Kidney epithelial cell (primary cell): ENCODE measurements around the gene FLNB. TPM values are rescaled to one million over a fixed set of nuclear protein-coding genes. Genes with fewer than 3 reads are reported as not detected.

Source experiments
- DNase-seq: peaks from one replicate; pipeline ENCODE4 v3.0.0-alpha.2; 2010; ENCODE audit warnings: low read depth
- H3K27me3 ChIP-seq: 2 replicates; pipeline ENCODE4 v1.6.0; 2011; ENCODE audit warnings: low read length; ENCODE audit not compliant: control insufficient read depth, insufficient read depth
- H3K36me3 ChIP-seq: 2 replicates; pipeline ENCODE4 v1.5.1; 2011; ENCODE audit warnings: low read length; ENCODE audit not compliant: control insufficient read depth, insufficient read depth
- H3K4me3 ChIP-seq: 2 replicates; pipeline ENCODE4 v1.5.1; 2011; ENCODE audit warnings: low read depth, mild to moderate bottlenecking, control low read depth, low read length
- total RNA-seq: library from RNA; depleted of rRNA; stranded (reverse); fragments of >200 nt; gene quantifications from 2 replicates; pipeline ENCODE4 v1.2.3, GENCODE V29; 2015
- TF ChIP-seq, protein P1 (sequence below): IDR thresholded peaks from 2 replicates; pipeline ENCODE4 v1.5.1; 2011; ENCODE audit warnings: mild to moderate bottlenecking, moderate library complexity, low read length, control low read depth, inconsistent platforms; ENCODE audit not compliant: insufficient read depth, poor library complexity, severe bottlenecking

Gene FLNB
- total RNA-seq, 1 donor from 2014 or later = 536 TPM

DNA sequence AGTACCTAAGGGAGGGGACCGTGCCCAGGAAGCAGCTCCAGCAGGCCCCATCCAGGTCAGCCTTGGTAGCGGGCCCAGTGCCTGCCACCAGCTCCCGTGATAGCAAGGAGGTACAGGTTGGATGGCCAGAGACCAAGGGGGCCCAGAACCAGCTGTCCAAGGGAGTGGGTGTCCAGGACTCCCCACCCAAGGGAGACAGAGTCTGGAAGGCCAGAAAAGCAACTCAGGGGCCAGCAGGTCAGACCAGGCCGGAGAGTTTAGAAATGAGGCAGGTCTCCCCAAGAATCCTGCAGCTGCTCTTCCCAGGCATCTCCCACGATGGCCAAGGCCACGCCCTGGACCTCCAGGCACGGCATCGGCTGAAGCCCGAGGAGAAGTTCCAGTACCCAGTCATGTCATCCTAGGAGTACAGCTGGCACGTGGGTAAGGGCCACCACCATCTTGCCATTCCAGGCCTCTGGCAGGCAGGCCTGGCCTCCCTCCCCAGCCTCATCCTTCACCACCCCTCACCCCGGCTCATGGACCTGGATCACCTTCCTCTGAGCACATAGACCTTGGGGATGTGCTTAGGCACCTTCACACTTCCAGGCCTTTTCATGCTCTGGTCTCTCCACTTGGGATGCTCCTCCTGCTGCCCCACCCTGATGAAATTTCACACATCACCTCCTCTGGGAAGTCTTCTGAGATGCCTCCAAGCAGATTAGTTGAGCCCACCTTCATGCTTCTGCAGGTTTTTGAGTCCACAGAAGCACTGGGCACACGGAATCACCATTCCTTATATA, 172.1 kb downstream of the FLNB start:
- Histone ChIP-seq H3K27me3 (no peaks in the 10 kb centered on the region), H3K36me3 (no peaks in the 10 kb centered on the region), H3K4me3 (no peak overlapping the region)
- DNase-seq = no peak
- TF ChIP-seq, protein P1, sequence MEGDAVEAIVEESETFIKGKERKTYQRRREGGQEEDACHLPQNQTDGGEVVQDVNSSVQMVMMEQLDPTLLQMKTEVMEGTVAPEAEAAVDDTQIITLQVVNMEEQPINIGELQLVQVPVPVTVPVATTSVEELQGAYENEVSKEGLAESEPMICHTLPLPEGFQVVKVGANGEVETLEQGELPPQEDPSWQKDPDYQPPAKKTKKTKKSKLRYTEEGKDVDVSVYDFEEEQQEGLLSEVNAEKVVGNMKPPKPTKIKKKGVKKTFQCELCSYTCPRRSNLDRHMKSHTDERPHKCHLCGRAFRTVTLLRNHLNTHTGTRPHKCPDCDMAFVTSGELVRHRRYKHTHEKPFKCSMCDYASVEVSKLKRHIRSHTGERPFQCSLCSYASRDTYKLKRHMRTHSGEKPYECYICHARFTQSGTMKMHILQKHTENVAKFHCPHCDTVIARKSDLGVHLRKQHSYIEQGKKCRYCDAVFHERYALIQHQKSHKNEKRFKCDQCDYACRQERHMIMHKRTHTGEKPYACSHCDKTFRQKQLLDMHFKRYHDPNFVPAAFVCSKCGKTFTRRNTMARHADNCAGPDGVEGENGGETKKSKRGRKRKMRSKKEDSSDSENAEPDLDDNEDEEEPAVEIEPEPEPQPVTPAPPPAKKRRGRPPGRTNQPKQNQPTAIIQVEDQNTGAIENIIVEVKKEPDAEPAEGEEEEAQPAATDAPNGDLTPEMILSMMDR = no peak

- no peak for DNase-seq
- no peaks in the 10 kb centered on the region for H3K36me3 ChIP-seq
- TF ChIP-seq, protein P1 = no peak
- H3K4me3 ChIP-seq = no peak overlapping the region
- no peaks in the 10 kb centered on the region for H3K27me3 ChIP-seq
Measured at GRCh38 chr3:58180940-58181587, 172.8 kb downstream of the FLNB start.

- Histone ChIP-seq H3K27me3 (no peaks in the 10 kb centered on the region), H3K4me3 (no peak overlapping the region), H3K36me3 (no peaks in the 10 kb centered on the region)
- TF ChIP-seq, protein P1 = no peak
- no peak for DNase-seq
Measured at GRCh38 chr3:58183221-58183620, 175.0 kb downstream of the FLNB start.

- no peak for DNase-seq
Measured at GRCh38 chr3:58183891-58184290, 175.7 kb downstream of the FLNB start.

GRCh38 chr3:58184309-58184981, 176.2 kb downstream of the FLNB start:
- Histone ChIP-seq H3K36me3 (no peaks in the 10 kb centered on the region), H3K27me3 (no peaks in the 10 kb centered on the region), H3K4me3 (no peak overlapping the region)
- no peak for DNase-seq
- TF ChIP-seq, protein P1 = no peak

More at GRCh38 chr3:58183891-58184290, 175.7 kb downstream of the FLNB start:
- no peaks in the 10 kb centered on the region for H3K27me3 ChIP-seq
- TF ChIP-seq, protein P1 = no peak
- H3K4me3 ChIP-seq = no peak overlapping the region
- no peaks in the 10 kb centered on the region for H3K36me3 ChIP-seq
